ENCODE measurements around the gene BTRC. TPM values are rescaled to one million over a fixed set of nuclear protein-coding genes. Genes with fewer than 3 reads are reported as not detected.

Gene BTRC
- total RNA-seq: 28.6 to 29.7 TPM (median 29.3 TPM) in 3 replicates
- long read RNA-seq, full-length matches to known transcripts: 18 of 23 reads
- long read RNA-seq, partial matches to known transcripts: 0 of 23 reads
- long read RNA-seq, other reads (novel, unspliced or antisense): 5 of 23 reads

GRCh38 chr10:101353692-101354327, at the start of gene BTRC:
BTRC (plus strand) TSS chr10:101354165; CDS start chr10:101354181, 16 bp downstream.
- Mint-ChIP-seq H3K27me3 (ENCODE audit: low read depth) (peaks cover 11% of the 10 kb centered on the region), H3K4me3 (ENCODE audit: unreplicated experiment) (peak within 1 kb of the TSS; percentile 98), H3K9me3 (ENCODE audit: low read depth) (no peaks in the 10 kb centered on the region), H3K36me3 (ENCODE audit: low read depth) (no peaks in the 10 kb centered on the region), H3K4me1 (ENCODE audit: low read depth) (peaks cover 25% of the 10 kb centered on the region), H3K27ac (ENCODE audit: unreplicated experiment) (peak within 1 kb of the TSS; percentile 99)
- TF ChIP-seq CTCF (IDR thresholded peaks at IDR 0.05): no peak
- peak; percentile 97 for DNase-seq (ENCODE audit: low spot score)

GRCh38 chr10:101304316-101304715, 49.6 kb upstream of the BTRC start:
- no peaks in the 10 kb centered on the region for H3K4me1 Mint-ChIP-seq (ENCODE audit: low read depth)
- no peak for TF ChIP-seq CTCF (IDR thresholded peaks at IDR 0.05)
- no peak overlapping the region for H3K4me3 Mint-ChIP-seq (ENCODE audit: unreplicated experiment)
- DNase-seq (ENCODE audit: low spot score): no peak
- H3K27ac Mint-ChIP-seq (ENCODE audit: unreplicated experiment): no peak overlapping the region
- H3K36me3 Mint-ChIP-seq (ENCODE audit: low read depth): peaks cover 2% of the 10 kb centered on the region
- H3K9me3 Mint-ChIP-seq (ENCODE audit: low read depth): peaks cover 8% of the 10 kb centered on the region
- peaks cover 66% of the 10 kb centered on the region for H3K27me3 Mint-ChIP-seq (ENCODE audit: low read depth)

GRCh38 chr10:101305320-101306241, 48.4 kb upstream of the BTRC start:
- no peak for TF ChIP-seq CTCF (IDR thresholded peaks at IDR 0.05)
- Mint-ChIP-seq H3K9me3 (ENCODE audit: low read depth) (peaks cover 6% of the 10 kb centered on the region), H3K4me3 (ENCODE audit: unreplicated experiment) (no peak overlapping the region), H3K4me1 (ENCODE audit: low read depth) (no peaks in the 10 kb centered on the region), H3K27ac (ENCODE audit: unreplicated experiment) (no peak overlapping the region), H3K27me3 (ENCODE audit: low read depth) (peaks cover 61% of the 10 kb centered on the region), H3K36me3 (ENCODE audit: low read depth) (peaks cover 2% of the 10 kb centered on the region)
- DNase-seq (ENCODE audit: low spot score): no peak

- no peaks in the 10 kb centered on the region for H3K36me3 Mint-ChIP-seq (ENCODE audit: low read depth)
- no peak overlapping the region for H3K27ac Mint-ChIP-seq (ENCODE audit: unreplicated experiment)
- no peak for DNase-seq (ENCODE audit: low spot score)
- no peaks in the 10 kb centered on the region for H3K9me3 Mint-ChIP-seq (ENCODE audit: low read depth)
- H3K4me3 Mint-ChIP-seq (ENCODE audit: unreplicated experiment): no peak overlapping the region
- no peaks in the 10 kb centered on the region for H3K4me1 Mint-ChIP-seq (ENCODE audit: low read depth)
- H3K27me3 Mint-ChIP-seq (ENCODE audit: low read depth): peaks cover 59% of the 10 kb centered on the region
- no peak for TF ChIP-seq CTCF (IDR thresholded peaks at IDR 0.05)
These were observed 45.9 kb upstream of the BTRC start for GRCh38 chr10:101308051-101308450.

- DNase-seq (ENCODE audit: low spot score): no peak
- no peak overlapping the region for H3K4me3 Mint-ChIP-seq (ENCODE audit: unreplicated experiment)
- peaks cover 57% of the 10 kb centered on the region for H3K27me3 Mint-ChIP-seq (ENCODE audit: low read depth)
- TF ChIP-seq CTCF (IDR thresholded peaks at IDR 0.05): no peak
- H3K4me1 Mint-ChIP-seq (ENCODE audit: low read depth): no peaks in the 10 kb centered on the region
- no peak overlapping the region for H3K27ac Mint-ChIP-seq (ENCODE audit: unreplicated experiment)
- no peaks in the 10 kb centered on the region for H3K36me3 Mint-ChIP-seq (ENCODE audit: low read depth)
- H3K9me3 Mint-ChIP-seq (ENCODE audit: low read depth): no peaks in the 10 kb centered on the region
These were observed 43.3 kb upstream of the BTRC start for GRCh38 chr10:101310529-101311184.

All from chondrocyte (in vitro differentiated cells).